Spleen (tissue), 3 donors: ENCODE data around the gene COBLL1.

ENCODE experiments used
- POLR2A ChIP-seq, 3 donors: fragments of 450-650 bp; IDR thresholded peaks; one replicate each; pipeline ENCODE4 v1.5.1; 2017; ENCODE audit warnings: antibody characterized with exemption in 3 of 3, mild to moderate bottlenecking in 1 of 3
- POLR2AphosphoS5 ChIP-seq, 3 donors: sonication (generic); formaldehyde crosslinking; IDR thresholded peaks; one replicate each; pipeline ENCODE4 v1.5.1; 2017; ENCODE audit warnings: antibody characterized with exemption in 3 of 3

DNA sequence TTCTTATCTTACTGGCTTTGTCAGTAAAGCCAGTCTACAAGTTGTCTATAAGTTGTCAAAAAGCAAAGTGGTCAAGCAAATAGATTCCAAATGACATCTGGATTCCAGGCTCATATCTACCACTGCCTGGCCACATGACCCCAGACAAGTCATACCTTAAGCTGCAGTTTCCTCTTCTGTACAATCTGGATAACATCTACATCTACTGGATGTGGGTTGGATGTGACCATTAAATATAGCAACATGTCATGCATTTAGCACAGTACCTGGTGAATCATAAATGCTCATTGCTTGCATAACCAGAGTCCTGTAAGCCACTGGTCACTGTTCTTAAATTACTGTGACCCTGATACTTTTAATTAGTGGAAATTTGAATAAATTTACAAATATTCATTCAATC, 16.8 kb downstream of the COBLL1 start:
- TF ChIP-seq POLR2A (IDR thresholded peaks at IDR 0.05): no peak
- no peak for TF ChIP-seq POLR2AphosphoS5 (IDR thresholded peaks at IDR 0.05)
